IMR-90 (cell line): Measurements from ENCODE around the gene OR2A42.
"Not testable (repeated sequence)": the region's sequence is repeated elsewhere in the genome, so short reads cannot be mapped to it uniquely, and the experiment has no call there.

Experiments
- CTCF ChIP-seq: conservative IDR thresholded peaks from 2 replicates; pipeline ENCODE4 v1.5.1; 2012; ENCODE audit warnings: mild to moderate bottlenecking, low read depth, low read length, improper control_type of control experiment
- TF ChIP-seq, protein P1 (sequence below): fragments of 150-350 bp; IDR thresholded peaks from 2 replicates; pipeline ENCODE4 v1.6.1; 2017; ENCODE audit warnings: mild to moderate bottlenecking, antibody characterized with exemption, low read length, low read depth

- not testable (repeated sequence) for TF ChIP-seq CTCF
- TF ChIP-seq, protein P1, sequence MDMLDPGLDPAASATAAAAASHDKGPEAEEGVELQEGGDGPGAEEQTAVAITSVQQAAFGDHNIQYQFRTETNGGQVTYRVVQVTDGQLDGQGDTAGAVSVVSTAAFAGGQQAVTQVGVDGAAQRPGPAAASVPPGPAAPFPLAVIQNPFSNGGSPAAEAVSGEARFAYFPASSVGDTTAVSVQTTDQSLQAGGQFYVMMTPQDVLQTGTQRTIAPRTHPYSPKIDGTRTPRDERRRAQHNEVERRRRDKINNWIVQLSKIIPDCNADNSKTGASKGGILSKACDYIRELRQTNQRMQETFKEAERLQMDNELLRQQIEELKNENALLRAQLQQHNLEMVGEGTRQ, result not testable (repeated sequence)
Observed at GRCh38 chr7:144264692-144265091, 25.3 kb upstream of the OR2A42 start, which contains the start of gene OR2A7.
